Mucosa of stomach (tissue), 1 donor: ENCODE measurements around the gene TAF11L14.
"Not testable (repeated sequence)": the region's sequence is repeated elsewhere in the genome, so short reads cannot be mapped to it uniquely, and the experiment has no call there.

Experiments used
- H3K27me3 ChIP-seq: one replicate; pipeline ENCODE4 v1.7.0; 2013; ENCODE audit warnings: mild to moderate bottlenecking, low read length; ENCODE audit not compliant: control insufficient read depth, insufficient read depth
- H3K36me3 ChIP-seq: one replicate; pipeline ENCODE4 v1.7.0; 2013; ENCODE audit warnings: low read length; ENCODE audit not compliant: control insufficient read depth, insufficient read depth
- H3K4me1 ChIP-seq: one replicate; pipeline ENCODE4 v1.7.0; 2013; ENCODE audit warnings: mild to moderate bottlenecking, low read length; ENCODE audit not compliant: control insufficient read depth, insufficient read depth
- H3K4me3 ChIP-seq: one replicate; pipeline ENCODE4 v1.7.0; 2013; ENCODE audit warnings: low read length
- H3K9ac ChIP-seq: one replicate; pipeline ENCODE4 v1.7.0; 2013; ENCODE audit warnings: mild to moderate bottlenecking, low read length, moderate library complexity
- H3K9me3 ChIP-seq: one replicate; pipeline ENCODE4 v1.7.0; 2013; ENCODE audit warnings: mild to moderate bottlenecking, low read length, moderate library complexity; ENCODE audit not compliant: control insufficient read depth
- donor health status: Pancreatic carcinoma.

The TAF11L14 gene

DNA sequence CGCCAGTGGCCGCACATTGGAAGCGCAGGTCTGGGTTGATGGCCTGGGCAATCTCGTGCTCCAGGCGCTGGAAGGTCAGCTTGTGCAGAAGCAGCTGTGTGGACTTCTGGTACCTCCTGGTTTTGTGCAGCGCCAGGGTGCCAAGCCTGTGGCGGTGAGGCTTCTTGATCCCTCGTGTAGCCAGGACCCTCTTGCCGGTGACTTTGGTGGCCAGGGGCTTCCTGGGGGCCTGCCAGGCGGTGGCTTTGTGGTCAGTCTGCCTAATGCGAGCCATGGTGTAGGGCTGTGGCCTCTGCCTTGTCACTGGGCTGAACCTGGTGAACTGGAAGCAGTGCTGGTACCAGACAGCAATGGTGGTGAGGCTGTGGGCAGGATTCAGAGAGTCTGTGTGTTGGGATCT lies 8.6 kb upstream of the TAF11L14 start:
- no peaks in the 10 kb centered on the region for H3K36me3 ChIP-seq
- no peaks in the 10 kb centered on the region for H3K27me3 ChIP-seq
- H3K4me3 ChIP-seq: no peak overlapping the region
- no peaks in the 10 kb centered on the region for H3K4me1 ChIP-seq
- no peak overlapping the region for H3K9ac ChIP-seq
- H3K9me3 ChIP-seq: no peaks in the 10 kb centered on the region

DNA sequence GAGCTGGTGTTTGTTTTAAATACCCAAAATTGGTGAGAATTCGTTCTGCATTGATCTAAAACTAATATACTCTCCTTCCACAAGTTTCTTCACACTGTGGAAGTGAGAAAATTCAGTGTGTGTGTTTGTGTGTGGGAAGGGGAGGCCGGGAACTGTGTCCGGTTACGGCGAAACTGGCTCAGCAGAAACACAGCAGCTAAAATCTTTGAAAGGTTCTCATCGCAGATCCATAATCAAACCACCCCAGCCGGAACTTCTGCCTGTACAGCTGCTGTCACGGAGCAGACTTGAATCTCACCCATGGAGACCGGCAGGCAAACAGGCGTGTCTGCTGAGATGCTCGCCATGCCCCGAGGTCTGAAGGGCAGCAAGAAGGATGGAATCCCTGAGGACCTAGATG lies 2.5 kb upstream of the TAF11L14 start, which contains the start of gene TAF11L13:
TAF11L13 (plus strand) TSS at position 301 of the 400 bp plus-strand sequence.
- H3K36me3 ChIP-seq, H3K9ac ChIP-seq, H3K4me1 ChIP-seq, H3K9me3 ChIP-seq, H3K4me3 ChIP-seq, H3K27me3 ChIP-seq: not testable (repeated sequence)

DNA sequence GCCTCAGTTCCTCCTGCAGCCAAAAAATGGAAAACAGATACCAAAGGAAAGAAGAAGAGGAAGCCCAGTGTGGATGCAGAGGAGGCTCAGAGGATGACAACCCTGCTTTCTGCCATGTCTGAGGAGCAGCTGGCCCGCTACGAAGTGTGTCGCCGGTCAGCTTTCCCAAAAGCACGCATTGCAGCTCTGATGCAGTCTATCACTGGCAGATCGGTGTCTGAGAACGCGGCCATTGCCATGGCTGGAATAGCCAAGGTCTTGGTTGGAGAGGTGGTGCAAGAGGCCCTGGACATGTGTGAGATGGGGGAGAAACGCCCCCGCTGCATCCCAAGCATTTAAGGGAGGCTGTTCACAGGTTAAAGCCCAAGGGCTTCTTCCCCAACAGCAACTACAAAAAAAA lies 15.0 kb downstream of the TAF11L14 start:
- H3K4me1 ChIP-seq, H3K9me3 ChIP-seq, H3K9ac ChIP-seq, H3K4me3 ChIP-seq, H3K36me3 ChIP-seq, H3K27me3 ChIP-seq: not testable (repeated sequence)

GRCh38 chr5:17655201-17655759 lies 21.0 kb downstream of the TAF11L14 start:
- H3K4me1 ChIP-seq, H3K4me3 ChIP-seq, H3K27me3 ChIP-seq, H3K9ac ChIP-seq, H3K9me3 ChIP-seq, H3K36me3 ChIP-seq: not testable (repeated sequence)

DNA sequence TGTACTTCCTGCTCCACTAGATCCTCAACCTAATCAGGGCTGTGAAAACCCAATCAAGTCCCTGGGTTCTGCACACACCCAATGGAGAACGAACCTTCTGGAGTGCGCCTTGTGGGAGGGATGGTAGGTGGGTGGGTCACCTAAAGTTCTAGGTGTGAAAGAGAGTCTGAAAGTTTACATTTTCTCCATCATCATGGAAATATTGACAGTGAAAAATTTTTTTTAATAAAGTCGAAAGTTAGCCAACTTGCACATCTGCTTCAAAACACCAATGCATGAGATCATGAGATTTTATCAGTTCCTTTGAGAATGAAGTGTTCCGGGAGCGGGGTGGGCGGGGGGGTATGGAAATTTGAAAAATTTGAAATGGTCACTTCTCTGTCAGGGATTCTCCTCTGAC lies 21.7 kb downstream of the TAF11L14 start:
- Histone ChIP-seq H3K9me3 (no peaks in the 10 kb centered on the region), H3K4me3 (no peak overlapping the region), H3K27me3 (no peaks in the 10 kb centered on the region), H3K9ac (no peak overlapping the region), H3K4me1 (no peaks in the 10 kb centered on the region), H3K36me3 (no peaks in the 10 kb centered on the region)

DNA sequence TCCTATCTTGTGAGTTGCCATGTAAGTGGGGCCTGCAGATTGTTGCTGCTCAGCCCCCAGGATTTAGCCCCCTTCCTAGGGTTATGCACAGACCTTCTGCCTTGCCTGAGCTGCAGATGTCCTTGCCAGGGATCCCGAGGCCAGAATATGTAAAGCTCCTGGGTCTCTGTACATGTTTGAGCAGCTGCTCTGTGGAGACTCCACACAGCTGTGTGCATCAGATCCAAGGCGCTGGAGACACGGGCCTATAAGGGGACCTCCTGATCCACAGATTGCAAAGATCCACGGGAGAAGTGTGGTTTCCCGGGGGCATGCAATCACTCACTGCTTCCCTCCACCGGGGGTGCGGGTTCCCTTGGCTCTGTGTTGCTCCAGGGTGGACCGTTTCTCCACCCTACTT lies 28.9 kb downstream of the TAF11L14 start:
- Histone ChIP-seq H3K27me3 (no peaks in the 10 kb centered on the region), H3K9ac (no peak overlapping the region), H3K4me1 (no peaks in the 10 kb centered on the region), H3K9me3 (no peaks in the 10 kb centered on the region), H3K4me3 (no peak overlapping the region), H3K36me3 (no peaks in the 10 kb centered on the region)

DNA sequence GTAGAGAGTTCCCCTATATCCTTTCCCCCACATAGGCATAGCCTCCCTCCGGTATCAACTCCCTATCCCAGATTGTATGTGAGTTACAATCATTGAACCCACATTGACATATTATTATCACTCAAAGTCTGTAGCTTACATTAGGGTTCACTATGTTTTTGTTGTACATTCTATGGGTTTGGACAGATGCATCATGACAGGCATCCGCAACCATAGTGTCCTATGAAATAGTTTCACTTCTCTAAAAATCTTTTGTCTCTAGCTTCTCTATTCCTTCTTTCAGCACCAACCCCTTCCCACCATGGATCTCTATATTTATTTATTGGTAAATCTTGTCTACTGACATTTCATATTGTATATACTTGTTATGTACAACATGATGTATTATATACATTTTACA lies 31.6 kb downstream of the TAF11L14 start:
- H3K9me3 ChIP-seq: no peaks in the 10 kb centered on the region
- H3K36me3 ChIP-seq: no peaks in the 10 kb centered on the region
- H3K4me1 ChIP-seq: no peaks in the 10 kb centered on the region
- no peaks in the 10 kb centered on the region for H3K27me3 ChIP-seq
- H3K4me3 ChIP-seq: no peak overlapping the region
- H3K9ac ChIP-seq: no peak overlapping the region

GRCh38 chr5:17666726-17667235 lies 32.5 kb downstream of the TAF11L14 start:
- no peak overlapping the region for H3K4me3 ChIP-seq

DNA sequence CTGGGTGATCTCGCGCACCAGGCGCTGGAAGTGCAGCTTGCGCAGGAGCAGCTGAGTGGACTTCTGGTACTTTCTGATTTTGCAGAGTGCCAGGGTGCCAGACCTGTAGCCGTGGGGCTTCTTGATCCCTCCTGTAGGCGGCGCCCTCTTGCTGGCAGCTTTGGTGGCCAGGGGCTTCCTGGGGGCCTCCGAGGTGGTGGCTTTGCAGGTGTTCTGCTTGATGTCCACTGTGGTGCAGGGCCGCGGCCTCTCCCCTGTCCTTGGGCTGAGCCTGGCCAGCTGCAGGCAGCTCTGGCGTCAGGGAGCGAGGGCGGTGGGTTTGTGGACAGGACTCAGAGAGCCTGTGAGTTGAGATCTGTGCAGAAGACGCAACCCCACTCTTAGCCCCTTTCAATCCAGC lies 36.1 kb downstream of the TAF11L14 start:
- H3K36me3 ChIP-seq: no peaks in the 10 kb centered on the region
- no peaks in the 10 kb centered on the region for H3K27me3 ChIP-seq
- H3K4me3 ChIP-seq: no peak overlapping the region
- no peak overlapping the region for H3K9ac ChIP-seq
- no peaks in the 10 kb centered on the region for H3K4me1 ChIP-seq
- H3K9me3 ChIP-seq: no peaks in the 10 kb centered on the region

More at GRCh38 chr5:17666726-17667235, 32.5 kb downstream of the TAF11L14 start:
- H3K27me3 ChIP-seq: no peaks in the 10 kb centered on the region
- H3K36me3 ChIP-seq: no peaks in the 10 kb centered on the region
- H3K9ac ChIP-seq: no peak overlapping the region
- H3K9me3 ChIP-seq: no peaks in the 10 kb centered on the region
- H3K4me1 ChIP-seq: no peaks in the 10 kb centered on the region

GRCh38 chr5:17678751-17679324 lies 44.6 kb downstream of the TAF11L14 start:
- Histone ChIP-seq H3K36me3 (no peaks in the 10 kb centered on the region), H3K4me1 (no peaks in the 10 kb centered on the region), H3K27me3 (no peaks in the 10 kb centered on the region), H3K9me3 (no peaks in the 10 kb centered on the region), H3K4me3 (no peak overlapping the region), H3K9ac (no peak overlapping the region)

DNA sequence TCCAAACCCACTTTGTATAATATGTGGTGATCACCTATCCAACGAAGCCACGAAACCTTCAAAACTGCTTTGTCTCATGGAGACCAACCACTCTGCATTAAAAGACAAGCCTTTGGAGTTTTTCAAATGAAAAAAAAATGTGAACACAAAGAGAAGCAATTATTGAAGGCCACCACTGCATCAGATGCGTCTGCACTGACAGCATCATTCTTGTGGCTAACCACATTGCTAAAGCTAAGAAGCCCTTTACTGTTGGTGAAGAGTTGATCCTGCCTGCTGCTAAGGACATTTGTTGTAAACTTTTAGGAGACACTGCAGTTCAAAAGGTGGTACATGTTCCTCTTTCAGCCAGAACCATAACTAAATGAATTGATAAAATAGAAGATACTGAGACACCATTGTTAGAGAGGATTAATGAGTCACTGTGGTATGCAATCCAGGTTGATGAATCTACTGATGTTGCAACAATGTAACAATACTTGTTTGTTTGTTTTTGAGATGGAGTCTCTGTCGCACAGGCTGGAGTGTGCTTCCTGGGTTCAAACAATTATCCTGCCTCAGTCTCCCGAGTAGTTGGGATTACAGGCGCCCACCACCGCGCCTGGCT lies 45.4 kb downstream of the TAF11L14 start:
- Histone ChIP-seq H3K27me3 (no peaks in the 10 kb centered on the region), H3K4me1 (no peaks in the 10 kb centered on the region), H3K9me3 (no peaks in the 10 kb centered on the region), H3K9ac (no peak overlapping the region), H3K36me3 (no peaks in the 10 kb centered on the region), H3K4me3 (no peak overlapping the region)

- Histone ChIP-seq H3K4me3 (no peak overlapping the region), H3K27me3 (no peaks in the 10 kb centered on the region), H3K9me3 (no peaks in the 10 kb centered on the region), H3K36me3 (no peaks in the 10 kb centered on the region), H3K4me1 (no peaks in the 10 kb centered on the region), H3K9ac (no peak overlapping the region)
These were observed 46.5 kb downstream of the TAF11L14 start for GRCh38 chr5:17680737-17681136.
